ENCODE measurements around the gene MEPCE. TPM values are rescaled to one million over a fixed set of nuclear protein-coding genes. Genes with fewer than 3 reads are reported as not detected.
A peak's percentile ranks its signal among the peaks of the same experiment; 100 is the strongest.

MEPCE gene
- total and polyA plus RNA-seq, 5 donors from 2014 or later = 10.2 to 73.1 (median 14.5) TPM

GRCh38 chr7:100472121-100472851, 42.7 kb downstream of the MEPCE start:
- peak overlapping the region in 2 of 3 donors; percentile 29 to 81 for H3K27ac Mint-ChIP-seq
- no peak overlapping the region for H3K4me3 ChIP-seq (ENCODE audit: low read depth, low read length)
- peaks cover 0 to 65% (median 30%) of the 10 kb centered on the region in 4 donors for H3K4me1 Mint-ChIP-seq
- ATAC-seq (ENCODE audit: low read depth in 2 of 2) (no peak), DNase-seq (no peak)
- peaks cover 15% of the 10 kb centered on the region for H3K36me3 Mint-ChIP-seq
- no peaks in the 10 kb centered on the region for H3K9me3 ChIP-seq (ENCODE audit: control insufficient read depth in 2 of 2, low read length in 2 of 2)
- H3K4me3 Mint-ChIP-seq = peak overlapping the region in 2 of 4 donors; percentile 27 to 60
- peaks cover 39% of the 10 kb centered on the region for H3K36me3 ChIP-seq (ENCODE audit: control insufficient read depth, insufficient read depth, low read length)
- peak overlapping the region; percentile 57 for H3K27ac ChIP-seq (ENCODE audit: insufficient read depth, low read length, poor library complexity, severe bottlenecking)
- H3K27me3 ChIP-seq (ENCODE audit: control insufficient read depth, insufficient read depth, low read length) = no peaks in the 10 kb centered on the region
- no peaks in the 10 kb centered on the region for H3K27me3 Mint-ChIP-seq
- peaks cover 0 to 1% (median 0%) of the 10 kb centered on the region in 7 donors for H3K9me3 Mint-ChIP-seq
- peaks cover 54% of the 10 kb centered on the region for H3K4me1 ChIP-seq (ENCODE audit: control insufficient read depth, insufficient read depth, low read length, poor library complexity, severe bottlenecking)

DNA sequence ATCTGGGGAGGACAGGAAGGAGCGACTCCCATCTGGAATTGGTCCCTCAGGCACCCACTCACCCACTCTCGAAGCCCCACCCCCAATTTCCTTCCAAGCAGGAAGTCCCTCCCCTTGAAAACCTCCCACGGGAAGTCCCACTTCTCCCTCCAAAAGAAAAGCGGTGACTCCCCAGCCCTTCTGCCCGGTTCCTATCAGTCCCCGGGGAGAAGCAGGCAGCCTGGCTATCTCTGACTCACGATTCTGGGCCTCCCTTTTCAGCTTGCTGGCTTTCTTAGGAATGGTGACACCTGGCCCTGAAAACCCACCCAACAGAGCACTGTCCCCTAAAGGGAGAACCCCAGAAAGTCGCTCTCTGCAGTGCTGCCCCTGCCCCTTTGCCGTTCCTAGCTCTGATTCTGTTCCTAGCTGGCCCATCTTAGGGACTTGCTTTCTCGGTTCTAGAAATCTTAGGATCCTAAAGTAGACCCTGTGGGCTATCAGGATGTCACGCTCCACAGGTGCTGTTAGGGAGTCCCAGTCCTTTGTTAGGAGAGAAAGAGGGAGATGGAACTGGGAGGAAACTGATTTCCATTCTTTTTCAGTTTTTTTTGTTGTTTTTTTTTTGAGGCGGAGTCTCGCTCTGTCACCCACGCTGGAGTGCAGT, 43.3 kb downstream of the MEPCE start:
- peak overlapping the region in 2 of 3 donors; percentile 69 to 76 for H3K27ac Mint-ChIP-seq
- no peak for DNase-seq
- Histone ChIP-seq H3K4me1 (ENCODE audit: control insufficient read depth, insufficient read depth, low read length, poor library complexity, severe bottlenecking) (peaks cover 61% of the 10 kb centered on the region), H3K27me3 (ENCODE audit: control insufficient read depth, insufficient read depth, low read length) (no peaks in the 10 kb centered on the region), H3K27ac (ENCODE audit: insufficient read depth, low read length, poor library complexity, severe bottlenecking) (peak overlapping the region; percentile 57), H3K9me3 (ENCODE audit: control insufficient read depth in 2 of 2, low read length in 2 of 2) (no peaks in the 10 kb centered on the region), H3K36me3 (ENCODE audit: control insufficient read depth, insufficient read depth, low read length) (peaks cover 32% of the 10 kb centered on the region), H3K4me3 (ENCODE audit: low read depth, low read length) (no peak overlapping the region)
- H3K9me3 Mint-ChIP-seq = peaks cover 0 to 1% (median 0%) of the 10 kb centered on the region in 7 donors
- no peaks in the 10 kb centered on the region for H3K27me3 Mint-ChIP-seq
- peak overlapping the region; percentile 15 to 60 (median 38) for H3K4me3 Mint-ChIP-seq
- H3K4me1 Mint-ChIP-seq = peaks cover 0 to 65% (median 30%) of the 10 kb centered on the region in 4 donors
- ATAC-seq (ENCODE audit: low read depth in 2 of 2) = no peak
- peaks cover 15% of the 10 kb centered on the region for H3K36me3 Mint-ChIP-seq

GRCh38 chr7:100475549-100475948, 45.9 kb downstream of the MEPCE start:
- ATAC-seq (ENCODE audit: low read depth in 2 of 2) (no peak), DNase-seq (no peak)
- peak overlapping the region; percentile 69 for H3K27ac ChIP-seq (ENCODE audit: insufficient read depth, low read length, poor library complexity, severe bottlenecking)
- Mint-ChIP-seq H3K27ac (peak overlapping the region; percentile 93 to 95 (median 95)), H3K27me3 (peaks cover 8% of the 10 kb centered on the region), H3K9me3 (peaks cover 0 to 2% (median 0%) of the 10 kb centered on the region in 7 donors), H3K4me3 (peak overlapping the region; percentile 86 to 97 (median 94)), H3K36me3 (peaks cover 14% of the 10 kb centered on the region), H3K4me1 (peaks cover 0 to 56% (median 30%) of the 10 kb centered on the region in 4 donors)
- no peaks in the 10 kb centered on the region for H3K9me3 ChIP-seq (ENCODE audit: control insufficient read depth in 2 of 2, low read length in 2 of 2)
- no peaks in the 10 kb centered on the region for H3K27me3 ChIP-seq (ENCODE audit: control insufficient read depth, insufficient read depth, low read length)
- H3K4me3 ChIP-seq (ENCODE audit: low read depth, low read length) = peak overlapping the region; percentile 44
- H3K36me3 ChIP-seq (ENCODE audit: control insufficient read depth, insufficient read depth, low read length) = peaks cover 29% of the 10 kb centered on the region
- H3K4me1 ChIP-seq (ENCODE audit: control insufficient read depth, insufficient read depth, low read length, poor library complexity, severe bottlenecking) = peaks cover 61% of the 10 kb centered on the region

GRCh38 chr7:100476101-100476780, 46.6 kb downstream of the MEPCE start:
- peak overlapping the region; percentile 66 for H3K4me3 ChIP-seq (ENCODE audit: low read depth, low read length)
- H3K27me3 ChIP-seq (ENCODE audit: control insufficient read depth, insufficient read depth, low read length) = no peaks in the 10 kb centered on the region
- no peak for DNase-seq
- H3K4me1 ChIP-seq (ENCODE audit: control insufficient read depth, insufficient read depth, low read length, poor library complexity, severe bottlenecking) = peaks cover 61% of the 10 kb centered on the region
- H3K9me3 ChIP-seq (ENCODE audit: control insufficient read depth in 2 of 2, low read length in 2 of 2) = no peaks in the 10 kb centered on the region
- peaks cover 8% of the 10 kb centered on the region for H3K27me3 Mint-ChIP-seq
- peak overlapping the region; percentile 69 for H3K27ac ChIP-seq (ENCODE audit: insufficient read depth, low read length, poor library complexity, severe bottlenecking)
- H3K4me1 Mint-ChIP-seq = peaks cover 0 to 53% (median 30%) of the 10 kb centered on the region in 4 donors
- no peak for ATAC-seq (ENCODE audit: low read depth in 2 of 2)
- peaks cover 0 to 2% (median 0%) of the 10 kb centered on the region in 7 donors for H3K9me3 Mint-ChIP-seq
- H3K36me3 ChIP-seq (ENCODE audit: control insufficient read depth, insufficient read depth, low read length) = peaks cover 26% of the 10 kb centered on the region
- H3K4me3 Mint-ChIP-seq = peak overlapping the region; percentile 86 to 97 (median 94)
- H3K27ac Mint-ChIP-seq = peak overlapping the region; percentile 95
- peaks cover 11% of the 10 kb centered on the region for H3K36me3 Mint-ChIP-seq

DNA sequence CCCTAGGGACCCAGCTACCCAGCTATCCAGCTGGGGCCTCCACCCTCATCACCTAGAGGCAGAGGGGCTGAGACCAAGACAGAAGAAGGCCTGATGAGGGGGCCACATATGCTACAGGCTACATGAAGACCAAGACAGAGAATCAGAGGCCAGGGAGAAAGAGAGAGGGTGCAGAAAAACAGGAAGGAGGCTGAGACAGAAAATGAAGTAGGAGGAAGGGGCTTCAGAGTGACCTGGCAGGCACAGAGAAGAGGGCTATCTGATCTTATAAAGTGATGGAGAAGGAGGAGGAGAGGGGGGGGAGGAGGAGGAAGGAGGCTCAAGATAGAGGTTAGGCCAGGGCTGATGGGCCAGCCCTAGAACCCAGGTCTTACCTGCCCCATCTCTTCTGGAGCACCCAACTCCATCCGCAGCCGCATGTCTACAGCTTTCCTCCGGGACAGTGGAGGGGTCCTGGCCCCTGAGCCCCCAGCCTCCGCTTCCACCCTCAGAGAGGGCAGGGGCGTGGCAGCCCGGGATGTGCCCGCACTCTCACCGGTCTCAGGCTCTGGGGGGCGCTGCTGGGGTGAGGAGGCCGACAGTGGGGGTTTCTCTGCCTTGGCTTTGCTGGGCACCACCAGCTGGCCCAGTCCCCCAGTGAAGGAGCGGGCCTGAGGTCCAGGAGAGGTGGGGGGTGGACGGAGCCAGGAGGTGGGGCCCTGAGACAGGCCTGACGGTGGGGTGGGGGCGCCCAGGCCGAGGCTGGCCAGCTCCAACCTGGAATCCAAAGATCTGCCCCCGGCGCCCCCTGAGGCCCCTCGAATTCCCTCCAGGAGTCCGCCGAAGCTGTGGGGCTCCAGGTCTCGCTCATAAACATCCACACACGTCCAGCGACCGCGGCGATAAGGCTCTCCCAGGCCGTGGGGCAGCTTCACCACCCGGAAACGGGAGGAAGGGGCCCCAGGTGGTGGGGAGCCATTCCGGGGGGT, 47.6 kb downstream of the MEPCE start:
- DNase-seq = peak in 1 of 3 donors; percentile 40
- H3K27ac ChIP-seq (ENCODE audit: insufficient read depth, low read length, poor library complexity, severe bottlenecking) = peak overlapping the region; percentile 79
- H3K4me1 ChIP-seq (ENCODE audit: control insufficient read depth, insufficient read depth, low read length, poor library complexity, severe bottlenecking) = peaks cover 63% of the 10 kb centered on the region
- H3K27ac Mint-ChIP-seq = peak overlapping the region; percentile 95 to 97 (median 95)
- peak overlapping the region; percentile 92 to 97 (median 94) for H3K4me3 Mint-ChIP-seq
- H3K36me3 Mint-ChIP-seq = peaks cover 8% of the 10 kb centered on the region
- peaks cover 8% of the 10 kb centered on the region for H3K27me3 Mint-ChIP-seq
- no peaks in the 10 kb centered on the region for H3K27me3 ChIP-seq (ENCODE audit: control insufficient read depth, insufficient read depth, low read length)
- H3K36me3 ChIP-seq (ENCODE audit: control insufficient read depth, insufficient read depth, low read length) = peaks cover 20% of the 10 kb centered on the region
- H3K9me3 ChIP-seq (ENCODE audit: control insufficient read depth in 2 of 2, low read length in 2 of 2) = no peaks in the 10 kb centered on the region
- peak overlapping the region; percentile 66 for H3K4me3 ChIP-seq (ENCODE audit: low read depth, low read length)
- no peak for ATAC-seq (ENCODE audit: low read depth in 2 of 2)
- peaks cover 0 to 2% (median 0%) of the 10 kb centered on the region in 7 donors for H3K9me3 Mint-ChIP-seq
- peaks cover 0 to 58% (median 32%) of the 10 kb centered on the region in 4 donors for H3K4me1 Mint-ChIP-seq

DNA sequence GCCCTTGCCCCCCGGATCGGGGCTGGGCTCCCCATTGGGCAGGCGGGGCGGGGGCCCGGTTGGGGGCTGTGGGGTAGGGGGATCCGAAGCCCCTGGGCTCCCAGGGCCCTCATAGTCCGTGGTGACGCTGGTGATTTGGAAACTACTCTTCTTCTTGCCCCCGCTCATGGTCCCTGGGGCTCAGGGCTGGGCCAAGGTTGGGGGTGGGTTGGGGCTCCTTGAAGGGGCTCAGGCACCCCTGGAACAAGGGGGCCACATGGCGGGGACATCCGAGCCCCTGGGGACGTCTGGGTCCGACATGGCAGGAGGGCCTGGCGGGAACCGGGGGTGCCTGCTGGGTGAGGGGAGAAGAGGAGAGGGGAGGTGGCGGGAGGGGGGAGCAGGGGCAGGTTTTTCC, 48.2 kb downstream of the MEPCE start:
- H3K27ac ChIP-seq (ENCODE audit: insufficient read depth, low read length, poor library complexity, severe bottlenecking) = peak overlapping the region; percentile 79
- H3K27me3 ChIP-seq (ENCODE audit: control insufficient read depth, insufficient read depth, low read length) = no peaks in the 10 kb centered on the region
- peaks cover 8% of the 10 kb centered on the region for H3K36me3 Mint-ChIP-seq
- H3K4me1 ChIP-seq (ENCODE audit: control insufficient read depth, insufficient read depth, low read length, poor library complexity, severe bottlenecking) = peaks cover 65% of the 10 kb centered on the region
- no peaks in the 10 kb centered on the region for H3K9me3 ChIP-seq (ENCODE audit: control insufficient read depth in 2 of 2, low read length in 2 of 2)
- H3K4me3 Mint-ChIP-seq = peak overlapping the region; percentile 92 to 97 (median 96)
- H3K4me1 Mint-ChIP-seq = peaks cover 0 to 61% (median 34%) of the 10 kb centered on the region in 4 donors
- DNase-seq = no peak
- H3K9me3 Mint-ChIP-seq = peaks cover 0 to 2% (median 0%) of the 10 kb centered on the region in 7 donors
- H3K36me3 ChIP-seq (ENCODE audit: control insufficient read depth, insufficient read depth, low read length) = peaks cover 17% of the 10 kb centered on the region
- peak overlapping the region; percentile 86 for H3K4me3 ChIP-seq (ENCODE audit: low read depth, low read length)
- H3K27ac Mint-ChIP-seq = peak overlapping the region in 2 of 3 donors; percentile 82 to 86
- H3K27me3 Mint-ChIP-seq = peaks cover 8% of the 10 kb centered on the region
- ATAC-seq (ENCODE audit: low read depth in 2 of 2) = no peak
